CD4-positive, alpha-beta T cell treated with Interleukin-15 for 4 hours (primary cell): Measurements from ENCODE around the gene AOPEP.

ENCODE experiments used
- DNase-seq: peaks from one replicate; pipeline ENCODE4 v3.0.0-alpha.2; 2020; ENCODE audit warnings: low spot score

Gene AOPEP

DNA sequence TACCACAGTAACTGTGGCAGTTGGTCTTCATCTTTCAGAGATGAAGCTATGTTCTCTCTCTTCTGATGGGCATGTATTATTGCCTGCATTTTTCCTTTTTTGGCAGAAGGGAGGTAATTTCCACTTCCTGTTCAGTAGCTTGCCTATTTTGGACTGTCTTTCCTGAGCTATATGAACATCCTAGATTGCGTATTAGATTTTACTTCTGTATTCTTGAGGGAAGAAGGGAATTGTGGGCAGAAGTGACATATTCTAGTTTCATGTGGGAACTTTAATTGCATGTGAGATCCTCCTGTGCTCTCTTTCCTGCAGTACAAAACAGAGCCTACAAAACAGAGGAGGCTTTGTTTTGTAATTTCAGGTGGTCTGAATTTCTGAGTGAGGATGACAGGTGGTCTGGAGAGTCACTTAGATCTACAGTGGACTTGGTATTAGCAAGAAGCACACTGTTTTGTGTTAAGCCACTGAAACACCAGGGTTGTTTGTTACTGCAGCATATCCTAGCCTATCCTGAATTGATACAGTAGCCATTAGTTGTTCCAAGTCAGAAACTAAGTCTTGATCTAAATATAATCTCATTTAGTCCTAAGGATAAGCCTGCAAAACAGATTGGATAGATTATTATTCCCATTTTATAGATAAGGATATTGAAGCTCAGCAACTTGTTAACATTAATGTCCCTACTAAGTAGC lies 68.1 kb downstream of the AOPEP start:
- no peak for DNase-seq

DNA sequence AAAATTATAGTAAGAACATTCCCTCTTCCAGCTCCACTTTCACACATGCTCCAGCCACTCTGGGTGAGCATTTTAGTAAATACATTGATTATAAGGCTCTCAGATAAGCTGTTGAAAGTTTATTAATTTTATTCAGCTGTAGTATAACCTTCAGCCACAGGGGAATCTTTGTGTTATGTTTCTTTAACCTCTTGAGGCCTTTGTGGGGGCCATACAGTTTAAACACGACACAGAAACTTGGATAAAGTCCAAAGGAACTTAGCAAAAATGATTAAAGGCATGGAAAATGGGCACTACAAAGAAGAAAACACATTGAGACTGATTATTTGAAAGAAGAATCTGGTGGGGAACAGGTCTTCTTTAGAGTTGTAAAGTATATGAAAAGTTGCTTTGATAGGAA lies 70.2 kb downstream of the AOPEP start:
- DNase-seq, result no peak

DNA sequence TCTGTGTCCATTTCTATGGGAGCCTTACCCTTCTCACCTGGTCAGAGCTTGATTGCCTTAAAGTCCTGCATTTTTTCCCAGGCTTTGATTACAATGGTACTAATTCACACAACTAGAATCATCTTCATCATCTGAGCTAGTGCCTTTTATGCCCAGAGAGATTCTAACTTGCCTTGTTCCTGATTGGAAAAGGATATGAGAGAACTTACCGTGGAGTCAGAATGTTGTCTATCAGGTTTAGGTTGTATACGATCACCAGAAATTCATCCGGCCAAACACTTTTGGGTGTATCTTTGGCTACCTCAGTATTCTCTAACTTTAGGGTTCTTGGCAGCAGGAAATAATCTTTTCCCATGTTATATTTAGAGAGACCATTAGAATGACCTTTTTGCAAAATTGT lies 71.7 kb downstream of the AOPEP start:
- no peak for DNase-seq

DNA sequence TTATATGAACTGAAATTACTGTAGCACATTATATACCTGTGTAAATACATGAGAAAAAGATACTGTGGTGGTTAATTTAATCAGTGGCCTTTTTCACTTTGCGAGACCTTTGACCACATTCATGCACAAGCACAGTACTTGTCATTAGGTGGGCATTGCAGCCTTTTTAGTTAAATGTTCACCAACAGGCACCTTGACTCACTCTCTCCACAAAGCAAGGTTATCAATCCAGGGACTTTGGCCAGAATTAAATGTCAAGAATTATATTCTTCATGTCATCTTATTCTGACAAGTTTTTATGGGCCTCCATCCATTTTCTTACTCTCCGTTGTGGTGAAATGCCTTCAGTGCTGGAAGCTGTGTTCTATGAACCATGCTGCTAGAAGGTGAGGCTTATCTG lies 72.2 kb downstream of the AOPEP start:
- no peak for DNase-seq

DNA sequence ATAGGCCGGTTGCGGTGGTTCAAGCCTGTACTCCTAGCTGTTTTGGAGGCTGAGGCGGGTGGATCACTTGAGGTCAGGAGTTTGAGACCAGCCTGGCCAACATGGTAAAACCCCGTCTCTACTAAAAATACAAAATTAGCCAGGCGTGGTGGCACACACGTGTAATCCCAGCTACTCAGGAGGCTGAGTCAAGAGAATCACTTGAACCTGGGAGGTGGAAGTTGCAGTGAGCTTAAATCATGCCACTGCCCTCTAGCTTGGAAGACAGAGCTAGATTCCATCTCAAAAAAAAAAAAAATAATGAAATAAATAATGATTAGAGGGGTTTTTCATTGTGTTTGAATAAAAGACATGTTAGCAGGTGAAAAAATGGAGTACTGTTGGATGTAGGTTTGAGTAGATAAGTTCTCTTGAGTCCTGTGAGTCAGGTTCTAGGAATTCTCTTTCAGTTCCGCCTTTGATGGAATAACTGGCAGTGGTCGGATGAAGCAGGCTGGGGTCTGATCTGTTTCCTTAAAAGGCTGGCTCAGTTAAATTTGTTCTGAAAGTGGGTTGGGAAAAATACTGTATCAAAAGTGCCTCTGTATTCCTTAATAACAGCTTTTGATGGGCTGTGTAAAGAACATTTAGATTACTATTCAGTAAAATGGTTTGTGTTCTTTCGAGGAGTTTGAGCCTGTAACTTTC lies 73.2 kb downstream of the AOPEP start:
- DNase-seq, result no peak

DNA sequence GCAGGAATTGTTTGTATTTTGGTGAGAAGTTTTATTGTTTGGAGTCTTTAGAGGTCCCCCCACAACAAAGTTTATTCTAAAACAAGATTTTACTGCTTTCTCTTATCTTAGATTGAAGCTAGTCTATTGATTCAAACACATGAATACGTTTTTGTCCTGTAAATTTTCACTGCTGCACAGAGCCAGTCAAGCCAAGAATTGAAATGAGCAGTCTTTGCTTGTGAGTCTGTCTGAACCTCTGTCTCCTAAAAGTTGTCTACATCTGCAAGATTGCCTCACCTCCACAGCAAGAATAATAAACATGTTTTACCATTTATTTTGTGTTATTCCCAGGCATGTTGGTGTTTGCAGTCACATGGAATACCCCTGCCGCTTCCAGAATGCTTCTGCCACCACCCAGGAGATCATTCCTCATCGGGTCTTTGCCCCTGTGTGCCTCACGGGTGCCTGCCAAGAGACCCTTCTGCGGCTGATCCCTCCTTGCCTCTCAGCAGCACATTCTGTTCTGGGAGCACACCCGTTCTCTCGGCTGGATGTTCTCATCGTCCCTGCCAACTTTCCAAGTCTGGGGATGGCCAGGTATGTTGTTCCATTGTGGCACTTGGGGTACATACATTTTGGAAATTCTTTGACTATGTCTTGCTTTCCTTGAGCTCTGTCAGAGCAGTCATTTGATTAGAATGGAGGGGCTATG lies 74.1 kb downstream of the AOPEP start:
- DNase-seq, result no peak

DNA sequence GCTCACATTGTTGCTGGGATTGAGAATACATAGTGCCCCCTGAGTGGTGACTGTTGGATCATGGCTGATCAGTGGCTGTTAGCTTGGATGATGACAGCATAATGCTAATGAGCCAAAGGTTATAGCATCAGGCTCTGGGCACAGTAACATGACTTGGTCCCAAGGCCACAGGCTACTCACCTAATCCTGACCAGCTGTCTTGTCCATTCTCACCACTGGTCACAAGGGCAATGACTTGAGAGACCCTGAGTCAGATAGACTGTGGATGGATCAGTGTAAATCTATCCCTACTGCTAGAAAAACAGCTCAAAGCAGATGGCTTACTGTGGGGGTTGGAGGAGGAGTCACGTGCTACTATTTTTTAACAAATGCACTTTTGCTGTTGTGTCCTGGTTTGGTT lies 74.7 kb downstream of the AOPEP start:
- no peak for DNase-seq

DNA sequence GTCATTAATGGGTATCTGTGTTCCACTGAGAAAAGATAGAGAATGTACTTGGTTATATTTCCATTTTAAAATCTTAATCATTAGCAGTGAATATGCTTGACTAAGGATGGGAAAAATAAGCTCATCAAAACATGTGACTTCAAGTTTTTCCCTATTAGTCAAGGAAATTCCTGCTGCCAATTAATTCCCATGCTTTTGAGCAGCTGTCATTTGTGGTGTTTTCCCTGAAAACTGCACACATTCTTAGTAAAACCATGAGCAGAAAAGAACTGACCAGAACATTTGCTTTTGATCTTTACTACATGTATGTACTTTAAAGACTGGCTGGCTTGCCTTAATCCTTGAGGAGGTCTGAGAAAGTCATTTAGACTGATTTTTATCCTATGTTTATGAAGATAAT lies 75.2 kb downstream of the AOPEP start:
- no peak for DNase-seq

DNA sequence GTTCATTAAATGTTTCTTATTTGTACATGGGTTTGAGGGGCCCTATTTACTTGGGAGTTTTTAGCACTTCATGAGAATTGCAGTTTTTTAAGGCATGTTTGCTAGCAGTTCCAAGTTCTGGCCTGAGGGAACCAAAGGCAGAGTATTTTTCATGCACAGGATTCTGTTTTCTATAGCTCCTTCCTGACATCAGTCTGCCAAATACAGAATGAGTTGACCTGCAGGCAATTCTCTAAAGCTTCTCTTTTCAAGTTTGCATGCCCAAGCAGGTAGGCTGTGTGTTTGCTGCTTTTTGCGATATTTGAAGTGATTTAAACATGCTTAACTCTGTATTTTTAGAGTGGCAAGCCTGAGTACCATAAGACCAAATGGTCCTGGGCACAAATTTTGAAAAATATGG lies 75.8 kb downstream of the AOPEP start:
- DNase-seq, result no peak

DNA sequence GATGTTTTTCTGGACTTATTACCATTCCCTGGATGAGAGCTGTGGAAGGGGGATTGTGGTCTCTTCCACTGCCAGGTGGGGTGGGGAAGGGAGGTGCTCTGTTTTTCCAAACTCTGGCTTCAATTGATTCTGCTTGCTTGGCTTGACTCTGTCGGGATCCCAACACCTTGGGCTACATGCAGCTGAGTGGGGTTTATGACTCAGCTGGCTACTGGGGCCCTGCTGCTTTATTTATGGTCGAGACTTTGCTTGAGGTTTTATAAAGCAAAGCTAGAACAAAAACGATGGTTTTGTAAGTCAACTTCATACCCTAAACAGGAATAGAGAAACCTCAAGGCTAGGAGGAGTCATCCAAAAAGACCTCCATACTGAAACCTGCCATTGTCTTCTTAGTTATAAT lies 76.3 kb downstream of the AOPEP start:
- no peak for DNase-seq

DNA sequence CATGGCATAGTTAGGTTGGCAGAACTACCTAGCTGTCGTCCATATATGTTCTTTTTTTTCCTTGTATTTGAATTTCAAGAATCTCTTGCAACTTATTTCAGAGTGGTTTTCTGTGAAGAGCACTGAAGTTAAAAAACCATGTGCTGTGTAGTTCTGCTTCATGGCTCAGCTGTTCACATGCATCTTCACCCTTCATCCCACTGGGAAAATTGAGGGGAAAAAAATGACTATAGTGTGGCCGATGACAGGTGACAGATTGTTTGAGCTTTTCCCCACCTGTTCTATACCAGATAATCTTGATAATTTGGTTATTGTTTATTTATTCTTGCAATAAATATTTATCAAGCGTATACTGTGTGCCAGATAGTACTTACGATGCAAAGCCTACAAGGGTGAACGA lies 77.8 kb downstream of the AOPEP start:
- DNase-seq, result no peak

DNA sequence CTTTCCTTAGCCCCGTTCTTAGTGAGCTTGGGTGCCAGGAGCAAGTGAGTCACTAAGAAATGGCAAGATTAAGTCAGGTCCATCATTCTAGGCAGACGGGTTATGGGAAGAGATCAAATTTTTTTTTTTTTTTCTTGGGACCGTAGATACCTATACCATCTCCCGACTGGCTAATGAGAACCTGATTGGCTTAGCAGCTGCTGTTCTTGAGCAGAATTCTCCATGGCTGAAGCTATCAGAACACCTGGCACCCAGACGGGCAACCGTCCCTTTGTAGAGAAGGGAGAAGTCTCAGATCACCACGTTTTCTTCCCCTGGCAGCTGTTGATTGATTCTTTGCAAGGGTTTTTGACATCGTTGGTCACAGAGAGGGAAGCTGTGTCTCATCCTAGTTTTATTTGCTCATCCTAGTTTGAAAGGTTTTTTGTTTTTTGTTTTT lies 78.6 kb downstream of the AOPEP start:
- no peak for DNase-seq

DNA sequence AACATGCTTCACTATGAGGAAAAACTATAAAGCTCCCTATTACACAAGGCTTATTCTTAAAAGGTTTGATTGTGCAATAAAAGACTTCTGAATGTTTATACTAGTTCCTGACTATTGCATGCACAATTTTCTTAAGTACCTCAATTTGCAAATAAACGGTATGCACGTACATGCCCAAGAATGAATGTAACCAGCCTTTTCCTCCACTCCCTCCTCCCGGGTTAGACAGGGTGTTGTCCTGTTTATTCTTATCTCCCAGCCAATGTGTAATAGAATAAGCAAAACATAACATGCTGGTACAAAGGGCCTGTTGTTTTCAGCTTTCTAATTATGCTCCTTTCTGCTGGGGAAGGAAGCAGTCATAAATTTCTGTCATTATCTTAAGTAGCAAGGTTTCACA lies 79.1 kb downstream of the AOPEP start:
- DNase-seq, result no peak

DNA sequence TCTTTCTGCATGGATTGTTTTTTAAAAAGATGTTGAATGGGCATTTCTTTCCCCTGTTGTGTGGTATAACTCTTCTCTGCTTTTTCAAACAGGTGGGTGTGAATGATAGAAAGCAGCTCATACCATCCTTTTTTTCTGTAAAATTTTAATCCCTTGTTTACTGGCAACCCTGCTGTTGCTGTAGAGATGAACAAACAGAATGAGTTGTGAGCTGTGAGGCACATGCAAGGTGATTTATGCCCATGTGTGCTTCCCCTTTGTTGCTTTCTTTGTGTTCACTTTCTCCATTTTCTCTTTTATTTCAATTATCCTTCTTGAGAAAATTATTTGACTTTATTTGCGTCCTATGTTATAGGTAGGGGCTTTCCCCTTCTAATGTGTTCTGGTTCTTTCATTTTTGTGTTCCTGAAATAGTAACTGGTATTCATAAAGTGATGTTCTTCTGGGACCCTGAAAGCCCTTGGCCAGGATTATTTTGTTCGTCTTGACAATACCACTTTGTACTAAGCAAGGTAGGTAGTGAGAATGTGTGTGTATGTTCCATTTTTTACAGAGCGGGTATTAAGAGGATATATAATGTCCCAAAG lies 79.9 kb downstream of the AOPEP start:
- no peak for DNase-seq

DNA sequence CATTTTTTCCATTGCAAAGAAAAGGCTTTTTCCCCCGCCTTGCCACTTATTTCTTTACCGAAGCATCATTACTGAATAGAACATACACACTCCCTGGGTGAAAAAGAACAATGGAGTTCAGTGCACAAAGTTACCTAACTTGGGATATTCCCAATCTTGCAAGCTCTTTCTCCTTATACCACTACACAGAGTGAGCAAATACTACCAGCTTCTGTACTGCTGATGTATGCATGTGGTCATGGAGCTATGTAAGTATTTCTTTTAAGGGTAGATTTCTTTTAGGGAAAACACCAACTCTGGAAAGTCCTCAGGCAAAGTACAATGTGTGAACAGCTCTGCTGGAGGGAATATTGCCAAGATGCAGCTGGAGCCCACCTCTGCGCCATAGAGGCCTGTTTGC lies 81.1 kb downstream of the AOPEP start:
- DNase-seq, result no peak

DNA sequence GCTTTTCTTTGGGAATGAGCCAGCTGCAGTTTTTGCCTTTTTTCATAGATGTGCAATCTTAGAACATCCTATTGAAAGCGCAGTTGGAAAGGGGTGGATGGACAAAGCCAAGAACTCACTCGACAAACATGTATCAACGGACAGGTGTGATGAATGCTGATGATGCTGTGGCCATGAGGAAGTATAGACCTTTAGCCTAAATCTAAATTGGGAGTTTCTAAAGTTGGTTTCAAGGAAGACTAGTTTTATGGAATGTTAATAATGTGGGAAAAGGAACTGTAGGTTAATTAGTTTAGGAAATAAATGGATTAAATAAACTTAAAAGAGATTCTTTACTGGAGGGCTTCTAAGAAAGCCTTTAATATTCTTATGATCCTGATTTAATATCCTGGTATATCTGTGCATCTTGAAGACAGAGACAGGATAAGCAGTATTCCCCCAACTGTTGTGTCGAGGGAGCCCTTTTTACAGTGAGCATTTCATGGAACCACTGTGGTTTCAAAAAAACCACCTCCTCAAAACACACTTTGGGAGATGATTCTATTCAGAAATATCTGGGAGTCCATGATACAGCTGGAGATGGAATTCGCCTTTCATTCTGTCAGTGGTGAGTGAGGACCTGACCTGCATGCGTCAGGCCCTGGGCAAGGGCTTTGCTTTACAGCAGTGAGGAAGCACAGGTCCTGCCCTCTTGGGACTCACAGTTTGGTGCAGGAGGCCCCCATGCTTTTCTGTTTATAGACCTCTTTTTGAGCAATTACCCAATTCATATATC lies 82.6 kb downstream of the AOPEP start:
- no peak for DNase-seq

DNA sequence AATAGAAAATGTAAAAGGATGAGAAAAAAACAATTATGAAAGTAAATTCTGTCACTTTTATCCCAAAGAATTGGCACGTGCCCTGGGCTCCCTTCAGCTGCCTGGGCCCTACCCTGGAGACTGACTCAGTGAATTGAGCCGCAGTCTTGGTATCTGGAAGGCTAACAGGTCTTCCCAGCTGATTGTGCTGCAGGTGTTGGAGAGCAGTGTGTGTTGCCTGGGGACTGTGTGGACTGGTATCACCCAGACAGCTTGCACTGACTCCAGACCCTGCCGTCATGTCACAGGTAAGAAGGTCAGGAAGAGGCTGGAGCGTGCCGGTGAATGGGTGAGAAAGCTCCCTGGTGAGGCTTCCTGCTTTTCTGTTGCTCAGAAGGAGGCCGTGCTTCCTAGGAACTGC lies 83.3 kb downstream of the AOPEP start:
- no peak for DNase-seq

DNA sequence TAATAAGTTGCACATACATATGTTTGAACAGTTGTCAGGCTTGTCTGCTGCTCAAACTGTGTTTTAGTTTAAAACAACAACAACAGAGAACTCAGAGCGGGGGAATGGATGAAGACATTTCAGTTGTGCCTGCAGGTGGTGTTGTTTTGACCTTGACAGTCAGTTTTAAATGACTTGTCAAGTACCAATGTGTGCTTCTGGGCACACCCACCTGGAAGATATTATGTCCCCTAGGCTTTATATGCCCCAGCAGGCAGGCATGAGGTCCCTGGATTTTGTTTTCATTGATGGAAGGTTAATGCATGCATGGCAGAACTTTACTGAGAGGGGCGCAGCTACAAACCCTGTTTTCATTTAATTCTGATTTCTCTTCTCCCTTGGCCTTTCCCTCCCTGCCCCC lies 84.6 kb downstream of the AOPEP start:
- DNase-seq, result no peak

DNA sequence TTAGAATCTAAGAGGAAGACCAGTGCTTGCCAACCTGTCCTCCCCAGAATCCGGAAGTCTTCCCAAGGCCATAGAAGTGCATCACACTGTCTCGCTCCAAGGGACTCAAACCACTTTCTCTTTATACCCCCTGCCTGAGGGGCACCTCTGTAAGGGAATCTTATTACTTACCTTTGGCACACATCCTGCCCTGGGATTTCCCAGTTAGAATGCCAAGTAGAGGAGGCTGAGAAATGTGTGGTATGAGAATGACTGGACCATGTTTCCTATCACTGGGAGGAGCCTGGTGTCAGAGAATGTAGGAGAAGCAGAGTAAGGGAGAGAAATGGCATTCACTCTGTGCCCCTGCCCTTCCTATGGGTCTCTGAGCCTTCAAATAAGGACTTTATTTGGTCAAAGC lies 85.8 kb downstream of the AOPEP start:
- no peak for DNase-seq

DNA sequence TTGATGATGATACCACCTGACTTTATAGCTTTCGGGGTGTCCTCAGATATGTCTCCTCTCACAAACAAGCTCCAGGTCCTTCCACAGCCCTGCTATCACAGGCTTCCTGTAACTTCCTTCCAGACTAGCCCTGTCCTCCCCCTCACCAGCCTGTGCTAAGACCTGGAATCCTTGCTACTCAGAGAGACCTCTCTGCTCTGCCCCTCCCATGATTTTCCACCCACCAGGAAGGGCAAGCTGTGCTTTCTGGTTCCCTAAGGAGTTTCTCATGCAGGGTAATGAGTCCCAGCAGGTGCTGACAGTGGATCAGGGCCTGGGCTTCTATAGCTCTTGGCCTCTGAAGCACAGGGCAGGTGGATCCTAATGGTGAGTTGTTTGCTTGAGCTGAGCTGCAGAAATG lies 86.9 kb downstream of the AOPEP start:
- DNase-seq, result no peak

DNA sequence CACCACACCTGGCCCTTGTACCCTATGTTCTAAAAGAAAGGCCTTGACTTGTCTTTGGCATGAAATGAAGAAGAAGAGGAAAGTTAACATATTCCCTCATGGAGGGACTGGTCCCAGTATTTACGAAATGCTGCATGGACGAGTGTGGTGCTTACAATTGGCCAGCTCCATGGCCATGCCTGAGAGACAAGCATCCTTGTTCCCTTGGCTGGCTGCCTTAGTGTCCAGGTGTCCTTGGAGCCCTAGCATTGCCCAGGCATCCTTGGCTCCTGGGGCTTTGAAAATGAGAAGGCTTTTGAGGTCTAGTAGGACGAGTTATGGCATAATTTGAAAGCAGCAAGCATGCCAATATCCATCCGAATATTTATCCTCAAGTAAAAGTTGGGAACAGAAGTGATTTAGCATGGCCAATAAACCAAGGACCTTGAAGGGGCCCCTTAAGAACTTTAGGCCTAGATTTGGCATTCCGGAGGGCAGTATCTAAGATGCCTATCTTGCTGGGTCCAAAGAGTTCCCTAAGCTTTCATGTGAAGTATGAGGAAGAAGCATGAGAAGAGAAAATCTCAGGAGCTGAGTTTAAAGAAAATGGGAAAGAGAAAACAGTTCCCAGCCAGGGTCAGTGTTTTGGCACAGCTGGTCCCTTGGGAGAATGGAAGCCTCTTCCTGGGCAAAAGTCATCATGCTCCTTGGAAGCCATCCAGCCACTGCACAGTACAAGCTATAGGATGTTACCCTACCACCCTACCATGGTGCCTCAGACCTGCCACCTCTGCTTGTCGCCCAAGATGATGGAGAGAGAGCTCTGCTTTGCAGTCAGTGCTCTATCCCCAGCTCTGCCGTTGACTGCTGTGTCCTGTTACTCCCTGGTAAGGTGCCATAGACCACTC lies 91.0 kb downstream of the AOPEP start:
- no peak for DNase-seq
